HCT116 (cell line): Measurements from ENCODE around the gene KCNK6.

Experiments
- CTCF ChIP-seq, 3 experiments: fragments of 200-600 bp in 1 of 3; sonication (generic) in 1 of 3; IDR thresholded peaks in 2 of 3; conservative IDR thresholded peaks in 1 of 3; 2 replicates each; pipeline ENCODE4 v1.5.1; 2012 to 2017; ENCODE audit warnings: low read depth in 2 of 3, low read length in 2 of 3, antibody characterized with exemption in 1 of 3, borderline replicate concordance in 1 of 3, control low read depth in 1 of 3, mild to moderate bottlenecking in 1 of 3, mixed read lengths in 1 of 3, mixed run types in 1 of 3, moderate library complexity in 1 of 3; ENCODE audit not compliant: insufficient read depth in 1 of 3
- EGR1 ChIP-seq: IDR thresholded peaks from 2 replicates; pipeline ENCODE4 v1.6.1; 2012; ENCODE audit warnings: low read depth
- ELF1 ChIP-seq: IDR thresholded peaks from 2 replicates; pipeline ENCODE4 v1.6.1; 2012; ENCODE audit warnings: low read depth, borderline replicate concordance
- EZH2 ChIP-seq: fragments of 200-600 bp; sonication (generic); IDR thresholded peaks from 2 replicates; pipeline ENCODE4 v1.6.1; 2017; ENCODE audit warnings: antibody characterized with exemption, mixed run types
- POLR2A ChIP-seq: IDR thresholded peaks from 2 replicates; pipeline ENCODE4 v1.7.0; 2011; ENCODE audit warnings: borderline replicate concordance; ENCODE audit not compliant: insufficient read depth, insufficient read length; ENCODE audit errors: extremely low read depth
- RAD21 ChIP-seq: IDR thresholded peaks from 2 replicates; pipeline ENCODE4 v1.6.1; 2012; ENCODE audit warnings: low read depth, mild to moderate bottlenecking
- SP1 ChIP-seq: IDR thresholded peaks from 2 replicates; pipeline ENCODE4 v1.6.1; 2012; ENCODE audit warnings: low read depth
- TCF7L2 ChIP-seq: IDR thresholded peaks from 2 replicates; pipeline ENCODE4 v1.7.0; 2011; ENCODE audit warnings: borderline replicate concordance, inconsistent platforms; ENCODE audit not compliant: insufficient read depth, insufficient read length; ENCODE audit errors: extremely low read depth
- YY1 ChIP-seq: IDR thresholded peaks from 2 replicates; pipeline ENCODE4 v1.6.1; 2011; ENCODE audit warnings: low read length, low read depth, moderate library complexity, mild to moderate bottlenecking; ENCODE audit not compliant: insufficient replicate concordance; ENCODE audit errors: extremely low read depth

- TF ChIP-seq SP1, result no peak
- no peak for TF ChIP-seq POLR2A
- no peak for TF ChIP-seq CTCF (IDR thresholded peaks at IDR 0.05 in 2 of 3, conservative IDR thresholded peaks at IDR 0.05 in 1 of 3; ENCODE audit: borderline replicate concordance in 1 of 3, insufficient read depth in 1 of 3, low read depth in 2 of 3, low read length in 2 of 3)
- no peak for TF ChIP-seq YY1
- no peak for TF ChIP-seq EZH2
- no peak for TF ChIP-seq EGR1
- TF ChIP-seq RAD21, result no peak
- no peak for TF ChIP-seq ELF1
- no peak for TF ChIP-seq TCF7L2
These were observed 20.6 kb upstream of the KCNK6 start for GRCh38 chr19:38298821-38299680.
